T-helper 1 cell treated with Interleukin-12 subunit alpha and Interleukin-12 subunit beta and Interleukin-4 antibody, amounts not matched to agents 30 μg/mL and 1 μg/mL, for 36 hours (primary cell): ENCODE measurements around the gene LIMK2.

Experiments
- H3K27ac Mint-ChIP-seq: one replicate; pipeline ENCODE4 v1.8.0; 2021; ENCODE audit warnings: mild to moderate bottlenecking, mixed read lengths
- H3K27me3 Mint-ChIP-seq: one replicate; pipeline ENCODE4 v1.8.0; 2021; ENCODE audit warnings: low read depth, mixed read lengths
- H3K36me3 Mint-ChIP-seq: one replicate; pipeline ENCODE4 v1.8.0; 2021; ENCODE audit warnings: low read depth, mixed read lengths
- H3K4me1 Mint-ChIP-seq: one replicate; pipeline ENCODE4 v1.8.0; 2021; ENCODE audit warnings: low read depth, mixed read lengths
- H3K4me3 Mint-ChIP-seq: one replicate; pipeline ENCODE4 v1.8.0; 2021; ENCODE audit warnings: mild to moderate bottlenecking, moderate library complexity, mixed read lengths
- H3K9me3 Mint-ChIP-seq: one replicate; pipeline ENCODE4 v1.8.0; 2021; ENCODE audit warnings: mixed read lengths

Gene LIMK2

GRCh38 chr22:31327806-31328543 lies 115.9 kb downstream of the LIMK2 start:
- Mint-ChIP-seq H3K27ac (peak overlapping the region; percentile 15), H3K4me3 (no peak overlapping the region), H3K27me3 (no peaks in the 10 kb centered on the region), H3K9me3 (no peaks in the 10 kb centered on the region), H3K4me1 (peaks cover 16% of the 10 kb centered on the region), H3K36me3 (peaks cover 43% of the 10 kb centered on the region)

GRCh38 chr22:31328544-31328960 lies 116.5 kb downstream of the LIMK2 start:
- peaks cover 16% of the 10 kb centered on the region for H3K4me1 Mint-ChIP-seq
- H3K27ac Mint-ChIP-seq, result no peak overlapping the region
- H3K9me3 Mint-ChIP-seq, result no peaks in the 10 kb centered on the region
- peaks cover 47% of the 10 kb centered on the region for H3K36me3 Mint-ChIP-seq
- H3K27me3 Mint-ChIP-seq, result no peaks in the 10 kb centered on the region
- no peak overlapping the region for H3K4me3 Mint-ChIP-seq

- Mint-ChIP-seq H3K4me1 (peaks cover 16% of the 10 kb centered on the region), H3K9me3 (no peaks in the 10 kb centered on the region), H3K4me3 (no peak overlapping the region), H3K27ac (no peak overlapping the region), H3K36me3 (peaks cover 50% of the 10 kb centered on the region), H3K27me3 (no peaks in the 10 kb centered on the region)
Observed at GRCh38 chr22:31329029-31329428, 116.9 kb downstream of the LIMK2 start.
